ENCODE results near the gene GAL3ST1.

The GAL3ST1 gene

DNA sequence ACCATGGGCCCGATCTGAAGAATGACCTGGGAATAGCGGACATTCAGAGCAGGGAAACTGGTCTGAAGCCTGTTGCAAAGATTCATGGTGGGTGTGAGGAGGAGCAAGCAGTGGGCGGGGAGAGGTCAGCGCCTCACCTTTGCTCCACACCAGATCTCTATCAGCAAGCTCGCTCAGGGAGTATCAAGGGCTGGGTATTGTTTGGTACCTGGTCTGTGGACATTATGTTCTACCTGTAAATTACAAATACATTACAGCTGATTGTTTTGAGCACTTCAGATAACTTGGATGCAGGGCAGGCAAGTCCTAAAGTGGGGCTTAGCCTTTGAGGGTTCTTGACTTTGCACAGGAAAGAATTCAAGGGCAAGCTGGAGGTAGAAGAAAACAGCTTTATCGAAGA is 58.2 kb downstream of the GAL3ST1 start:
- no peak for DNase-seq (ENCODE audit: extremely low read depth, low read depth)
- no peak for TF ChIP-seq CTCF (IDR thresholded peaks at IDR 0.05; ENCODE audit: low read depth, low read length)

GRCh38 chr22:30514252-30514651 is 60.2 kb downstream of the GAL3ST1 start:
- DNase-seq (ENCODE audit: extremely low read depth, low read depth): no peak
- no peak for TF ChIP-seq CTCF (IDR thresholded peaks at IDR 0.05; ENCODE audit: low read depth, low read length)

- no peak for TF ChIP-seq CTCF (IDR thresholded peaks at IDR 0.05; ENCODE audit: low read depth, low read length)
- DNase-seq (ENCODE audit: extremely low read depth, low read depth): no peak
Measured at GRCh38 chr22:30513462-30513861, 61.0 kb downstream of the GAL3ST1 start.

- no peak for TF ChIP-seq CTCF (IDR thresholded peaks at IDR 0.05; ENCODE audit: low read depth, low read length)
- no peak for DNase-seq (ENCODE audit: extremely low read depth, low read depth)
Measured at GRCh38 chr22:30511911-30512310, 62.6 kb downstream of the GAL3ST1 start.

GRCh38 chr22:30511109-30511508 is 63.4 kb downstream of the GAL3ST1 start:
- DNase-seq (ENCODE audit: extremely low read depth, low read depth): no peak
- TF ChIP-seq CTCF (IDR thresholded peaks at IDR 0.05; ENCODE audit: low read depth, low read length): no peak

DNA sequence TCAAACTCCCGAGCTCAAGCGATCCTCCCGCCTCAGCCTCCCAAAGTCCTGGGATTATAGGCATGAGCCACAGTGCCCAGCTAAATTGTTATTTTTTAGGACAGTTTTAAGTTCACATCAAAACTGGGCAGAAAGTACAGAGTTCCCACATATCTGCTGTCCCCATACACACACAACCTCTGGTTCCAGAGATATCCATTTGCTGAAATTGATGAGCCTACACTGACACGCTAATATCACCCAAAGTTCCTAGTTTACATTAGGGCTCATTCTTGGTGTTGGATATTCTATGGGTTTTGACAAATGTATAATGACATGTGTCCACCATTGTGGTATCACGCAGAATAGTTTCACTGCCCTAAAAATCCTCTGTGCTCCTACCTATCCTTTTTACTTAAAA is 66.2 kb downstream of the GAL3ST1 start:
- no peak for TF ChIP-seq CTCF (IDR thresholded peaks at IDR 0.05; ENCODE audit: low read depth, low read length)
- no peak for DNase-seq (ENCODE audit: extremely low read depth, low read depth)

DNA sequence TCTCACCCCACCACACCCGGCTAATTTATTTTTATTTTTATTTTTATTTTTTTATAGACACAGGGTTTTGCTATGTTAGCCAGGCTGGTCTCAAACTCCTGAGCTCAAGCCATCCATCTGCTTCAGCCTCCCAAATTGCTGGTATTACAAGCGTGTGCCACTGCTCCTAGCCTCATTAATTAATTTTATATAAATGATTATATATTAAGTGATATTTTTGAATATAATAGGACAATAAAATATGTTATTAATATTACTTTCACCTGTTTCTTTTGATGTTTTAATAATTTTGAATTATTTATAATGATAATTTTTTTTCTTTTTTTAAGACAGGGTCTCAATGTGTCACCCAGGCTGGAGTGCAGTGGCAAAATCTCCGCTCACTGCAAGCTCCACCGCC is 66.8 kb downstream of the GAL3ST1 start:
- TF ChIP-seq CTCF (IDR thresholded peaks at IDR 0.05; ENCODE audit: low read depth, low read length): no peak
- no peak for DNase-seq (ENCODE audit: extremely low read depth, low read depth)

Measured in AG09319 (cell line).